Breast epithelium (tissue), 4 donors: ENCODE results near the gene PPFIA2. TPM values are rescaled to one million over a fixed set of nuclear protein-coding genes. Genes with fewer than 3 reads are reported as not detected.

Source experiments
- DNase-seq, 2 donors: peaks; one replicate each; pipeline ENCODE4 v3.0.0-alpha.2; 2019; ENCODE audit warnings: low spot score in 2 of 2
- H3K27ac ChIP-seq, 2 donors: fragments of 200-600 bp; sonication (generic) in 1 of 2; one replicate each; pipeline ENCODE4 v1.5.1; 2016 to 2019; ENCODE audit warnings: mild to moderate bottlenecking in 1 of 2
- H3K27me3 ChIP-seq, 2 donors: fragments of 200-600 bp; sonication (generic) in 1 of 2; one replicate each; pipeline versions ENCODE4 v1.5.1 to v1.6.0; 2017 to 2019; ENCODE audit warnings: control low read depth in 1 of 2, mild to moderate bottlenecking in 1 of 2
- H3K36me3 ChIP-seq: fragments of 200-600 bp; one replicate; pipeline ENCODE4 v1.5.1; 2019
- H3K4me1 ChIP-seq, 2 donors: fragments of 200-600 bp; sonication (generic); one replicate each; pipeline ENCODE4 v1.5.1; 2016 to 2019; ENCODE audit warnings: control low read depth in 1 of 2
- H3K4me3 ChIP-seq, 3 donors: fragments of 200-600 bp; sonication (generic); 1 replicate in 2 of 3; 2 replicates in 1 of 3; pipeline ENCODE4 v1.5.1; 2016 to 2019; ENCODE audit warnings: mild to moderate bottlenecking in 3 of 3, moderate library complexity in 2 of 3
- H3K9me3 ChIP-seq, 2 donors: fragments of 200-600 bp; sonication (generic) in 1 of 2; one replicate each; pipeline ENCODE4 v1.5.1; 2016 to 2019; ENCODE audit warnings: control low read depth in 1 of 2
- POLR2A ChIP-seq: fragments of 450-650 bp; IDR thresholded peaks from one replicate; pipeline ENCODE4 v1.6.1; 2016; ENCODE audit warnings: antibody characterized with exemption, mild to moderate bottlenecking, moderate library complexity
- POLR2AphosphoS5 ChIP-seq, 3 donors: sonication (generic); formaldehyde crosslinking; IDR thresholded peaks; one replicate each; pipeline ENCODE4 v1.6.1; 2017; ENCODE audit warnings: antibody characterized with exemption in 3 of 3
- intact Hi-C: fragments of 100-400 bp; cut with DNase I; formaldehyde crosslinking; loops from one replicate; pipeline ENCODE4 v1.15.1; 2023; ENCODE audit warnings: low total_unique reads
- total RNA-seq, 3 donors: library from RNA; depleted of rRNA; stranded (reverse); fragments of >200 nt; gene quantifications; one replicate each; pipeline ENCODE4 v1.1.0, GENCODE V29; 2016
- TF ChIP-seq, protein P1 (sequence below), 3 donors: fragments of 450-650 bp; IDR thresholded peaks; one replicate each; pipeline ENCODE4 v1.5.1; 2016 to 2017; ENCODE audit warnings: antibody characterized with exemption in 3 of 3, mild to moderate bottlenecking in 3 of 3, moderate library complexity in 3 of 3

Gene PPFIA2
- total RNA-seq, 3 donors from 2014 or later: 0.44 to 3.8 (median 0.98) TPM

DNA sequence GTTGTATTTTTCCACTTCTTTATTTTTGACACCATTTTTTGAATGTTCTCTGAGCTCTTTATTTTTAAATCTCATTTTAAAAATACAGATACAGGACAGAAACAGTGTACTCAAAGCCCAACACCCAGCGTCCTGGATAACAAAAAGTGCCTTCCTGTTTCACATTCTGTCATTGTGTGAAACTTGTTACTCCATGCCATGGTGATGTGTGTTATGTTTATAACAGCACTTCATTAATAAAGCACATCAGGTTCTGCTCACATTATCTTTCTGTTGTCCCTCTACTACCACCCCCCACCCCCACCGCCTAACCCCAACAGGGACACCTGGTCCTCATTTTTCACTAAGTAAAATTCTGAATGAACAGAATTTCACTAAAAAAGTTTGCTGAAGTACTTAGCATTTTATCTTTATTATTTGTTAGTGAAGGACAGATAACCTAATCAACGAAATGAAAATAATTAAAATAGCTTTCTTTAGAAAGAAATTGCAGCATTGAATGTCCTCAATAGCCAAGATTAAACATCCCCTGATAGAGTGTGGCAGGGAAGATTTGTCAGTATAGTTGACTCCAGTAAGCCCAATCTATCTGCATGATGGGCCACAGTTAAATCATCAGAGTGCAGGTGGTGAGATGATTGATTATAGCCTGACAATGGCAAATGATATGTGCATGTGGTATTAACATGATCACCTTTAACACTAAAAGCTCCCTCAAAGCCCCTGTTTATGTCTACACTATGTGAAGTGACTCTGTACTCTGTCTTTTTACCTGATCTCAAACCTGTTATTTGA lies 527.4 kb downstream of the PPFIA2 start:
- no peaks in the 10 kb centered on the region for H3K4me1 ChIP-seq
- intact Hi-C loops: no loop called here
- no peaks in the 10 kb centered on the region for H3K36me3 ChIP-seq
- no peak for DNase-seq
- no peak overlapping the region for H3K27ac ChIP-seq
- no peak overlapping the region for H3K4me3 ChIP-seq
- H3K9me3 ChIP-seq: no peaks in the 10 kb centered on the region
- H3K27me3 ChIP-seq: no peaks in the 10 kb centered on the region
- TF ChIP-seq POLR2AphosphoS5 (IDR thresholded peaks at IDR 0.05): no peak
- TF ChIP-seq, protein P1, sequence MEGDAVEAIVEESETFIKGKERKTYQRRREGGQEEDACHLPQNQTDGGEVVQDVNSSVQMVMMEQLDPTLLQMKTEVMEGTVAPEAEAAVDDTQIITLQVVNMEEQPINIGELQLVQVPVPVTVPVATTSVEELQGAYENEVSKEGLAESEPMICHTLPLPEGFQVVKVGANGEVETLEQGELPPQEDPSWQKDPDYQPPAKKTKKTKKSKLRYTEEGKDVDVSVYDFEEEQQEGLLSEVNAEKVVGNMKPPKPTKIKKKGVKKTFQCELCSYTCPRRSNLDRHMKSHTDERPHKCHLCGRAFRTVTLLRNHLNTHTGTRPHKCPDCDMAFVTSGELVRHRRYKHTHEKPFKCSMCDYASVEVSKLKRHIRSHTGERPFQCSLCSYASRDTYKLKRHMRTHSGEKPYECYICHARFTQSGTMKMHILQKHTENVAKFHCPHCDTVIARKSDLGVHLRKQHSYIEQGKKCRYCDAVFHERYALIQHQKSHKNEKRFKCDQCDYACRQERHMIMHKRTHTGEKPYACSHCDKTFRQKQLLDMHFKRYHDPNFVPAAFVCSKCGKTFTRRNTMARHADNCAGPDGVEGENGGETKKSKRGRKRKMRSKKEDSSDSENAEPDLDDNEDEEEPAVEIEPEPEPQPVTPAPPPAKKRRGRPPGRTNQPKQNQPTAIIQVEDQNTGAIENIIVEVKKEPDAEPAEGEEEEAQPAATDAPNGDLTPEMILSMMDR (IDR thresholded peaks at IDR 0.05): no peak
- TF ChIP-seq POLR2A: no peak

GRCh38 chr12:81229759-81230158 lies 529.4 kb downstream of the PPFIA2 start:
- intact Hi-C loops: no loop called here
- no peak for DNase-seq
- H3K27ac ChIP-seq: no peak overlapping the region

GRCh38 chr12:81224626-81225025 lies 534.5 kb downstream of the PPFIA2 start:
- H3K4me1 ChIP-seq: no peaks in the 10 kb centered on the region
- no peak overlapping the region for H3K27ac ChIP-seq
- TF ChIP-seq POLR2AphosphoS5 (IDR thresholded peaks at IDR 0.05): no peak
- TF ChIP-seq, protein P1 (IDR thresholded peaks at IDR 0.05): no peak
- TF ChIP-seq POLR2A: no peak
- H3K9me3 ChIP-seq: no peaks in the 10 kb centered on the region
- intact Hi-C loops: no loop called here
- H3K27me3 ChIP-seq: no peaks in the 10 kb centered on the region
- H3K36me3 ChIP-seq: no peaks in the 10 kb centered on the region
- H3K4me3 ChIP-seq: no peak overlapping the region
- DNase-seq: no peak

More at GRCh38 chr12:81229759-81230158, 529.4 kb downstream of the PPFIA2 start:
- no peak overlapping the region for H3K4me3 ChIP-seq
- no peaks in the 10 kb centered on the region for H3K36me3 ChIP-seq
- H3K9me3 ChIP-seq: no peaks in the 10 kb centered on the region
- TF ChIP-seq POLR2A: no peak
- TF ChIP-seq, protein P1 (IDR thresholded peaks at IDR 0.05): no peak
- TF ChIP-seq POLR2AphosphoS5 (IDR thresholded peaks at IDR 0.05): no peak
- no peaks in the 10 kb centered on the region for H3K27me3 ChIP-seq
- H3K4me1 ChIP-seq: no peaks in the 10 kb centered on the region

GRCh38 chr12:81222846-81223592 lies 536.1 kb downstream of the PPFIA2 start:
- no peaks in the 10 kb centered on the region for H3K9me3 ChIP-seq

More at GRCh38 chr12:81222846-81223592, 536.1 kb downstream of the PPFIA2 start:
- TF ChIP-seq, protein P1 (IDR thresholded peaks at IDR 0.05): no peak
- H3K27me3 ChIP-seq: no peaks in the 10 kb centered on the region
- intact Hi-C loops: no loop called here
- H3K27ac ChIP-seq: no peak overlapping the region
- no peak for DNase-seq
- no peak overlapping the region for H3K4me3 ChIP-seq
- no peaks in the 10 kb centered on the region for H3K4me1 ChIP-seq
- no peaks in the 10 kb centered on the region for H3K36me3 ChIP-seq
